GM21717 (cell line): Measurements from ENCODE around the gene RABL2B.

Experiments
- ATAC-seq: cut with Tn5 transposase; IDR thresholded peaks from one replicate; pipeline ENCODE4 v1.9.1; 2021; ENCODE audit warnings: mild to moderate bottlenecking, moderate library complexity; ENCODE audit not compliant: unreplicated experiment

RABL2B gene

DNA sequence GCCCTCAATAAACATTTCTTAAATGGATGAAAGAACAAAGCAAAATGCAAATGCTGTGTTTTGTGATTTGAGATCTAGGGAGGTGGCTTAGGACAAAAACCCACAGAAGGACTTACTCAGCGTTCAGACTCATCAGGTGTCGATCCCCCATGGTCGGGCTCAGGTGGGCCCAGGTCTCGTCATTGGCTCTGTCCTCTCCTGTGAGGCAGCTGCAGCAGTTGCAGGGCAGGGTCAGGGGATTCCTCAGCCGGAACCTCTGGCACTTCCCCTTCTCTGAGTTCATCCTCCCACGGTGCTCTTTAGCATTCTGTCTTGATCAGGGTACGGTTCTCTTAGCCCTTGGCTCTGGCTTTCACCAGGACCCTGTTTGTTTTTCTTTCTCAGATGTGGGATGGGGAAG lies 59.4 kb downstream of the RABL2B start:
- ATAC-seq = no peak

GRCh38 chr22:50722716-50723428 lies 60.6 kb downstream of the RABL2B start:
- ATAC-seq = no peak

GRCh38 chr22:50722048-50722701 lies 61.3 kb downstream of the RABL2B start:
- no peak for ATAC-seq

GRCh38 chr22:50721257-50721844 lies 62.1 kb downstream of the RABL2B start:
- no peak for ATAC-seq

- no peak for ATAC-seq
Measured at GRCh38 chr22:50720301-50721256, 62.9 kb downstream of the RABL2B start.

DNA sequence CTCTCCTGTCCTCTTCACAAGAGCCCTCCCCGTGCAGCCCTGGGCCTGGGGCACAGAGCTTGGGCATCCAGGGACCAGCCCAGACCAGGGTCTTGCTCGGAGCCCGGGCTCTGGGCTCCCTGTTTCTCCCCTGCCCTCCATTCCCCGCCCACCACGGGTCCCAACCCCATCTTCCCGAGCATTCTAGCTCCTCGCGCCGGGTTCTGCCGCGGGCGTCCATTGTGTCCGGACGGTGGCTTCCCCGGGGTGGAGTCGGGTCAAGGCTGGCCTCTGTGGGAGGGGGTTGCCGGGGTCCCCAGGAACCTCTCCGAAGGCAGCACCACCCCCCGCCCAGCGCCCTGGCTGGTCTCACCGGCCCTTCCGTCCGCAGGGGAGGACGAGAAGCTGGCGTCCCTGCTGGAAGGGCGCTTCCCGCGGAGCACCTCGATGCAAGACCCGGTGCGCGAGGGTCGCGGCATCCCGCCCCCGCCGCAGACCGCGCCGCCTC lies 63.6 kb downstream of the RABL2B start:
- ATAC-seq = no peak

- ATAC-seq = no peak
Measured at GRCh38 chr22:50718352-50718709, 65.1 kb downstream of the RABL2B start.

GRCh38 chr22:50717709-50718351 lies 65.6 kb downstream of the RABL2B start:
- no peak for ATAC-seq
